Measurements from ENCODE around the gene SP3. TPM values are rescaled to one million over a fixed set of nuclear protein-coding genes. Genes with fewer than 3 reads are reported as not detected.

SP3 gene
- polyA plus RNA-seq, 1 donor (not counting 4 experiments of a cell fraction or from before 2014, with no cell fraction given), result 46.7 TPM

GRCh38 chr2:173868406-173868805 is 96.8 kb downstream of the SP3 start:
- dilution Hi-C loops (cut with MboI; ENCODE audit: extremely low pct_ligation_motif_present, low sequenced_read_pairs), result no loop called here
- H3K4me2 ChIP-seq (ENCODE audit: control insufficient read depth, extremely low read depth, insufficient read depth, low read depth, low read length), result no peak overlapping the region
- H3K36me3 ChIP-seq (ENCODE audit: control insufficient read depth in 2 of 2, extremely low read depth in 1 of 2, insufficient read depth in 2 of 2, low read length in 2 of 2), result no peaks in the 10 kb centered on the region
- no peak overlapping the region for H3K9ac ChIP-seq (ENCODE audit: control insufficient read depth, extremely low read depth, insufficient read depth, low read length)
- TF ChIP-seq, protein P1, sequence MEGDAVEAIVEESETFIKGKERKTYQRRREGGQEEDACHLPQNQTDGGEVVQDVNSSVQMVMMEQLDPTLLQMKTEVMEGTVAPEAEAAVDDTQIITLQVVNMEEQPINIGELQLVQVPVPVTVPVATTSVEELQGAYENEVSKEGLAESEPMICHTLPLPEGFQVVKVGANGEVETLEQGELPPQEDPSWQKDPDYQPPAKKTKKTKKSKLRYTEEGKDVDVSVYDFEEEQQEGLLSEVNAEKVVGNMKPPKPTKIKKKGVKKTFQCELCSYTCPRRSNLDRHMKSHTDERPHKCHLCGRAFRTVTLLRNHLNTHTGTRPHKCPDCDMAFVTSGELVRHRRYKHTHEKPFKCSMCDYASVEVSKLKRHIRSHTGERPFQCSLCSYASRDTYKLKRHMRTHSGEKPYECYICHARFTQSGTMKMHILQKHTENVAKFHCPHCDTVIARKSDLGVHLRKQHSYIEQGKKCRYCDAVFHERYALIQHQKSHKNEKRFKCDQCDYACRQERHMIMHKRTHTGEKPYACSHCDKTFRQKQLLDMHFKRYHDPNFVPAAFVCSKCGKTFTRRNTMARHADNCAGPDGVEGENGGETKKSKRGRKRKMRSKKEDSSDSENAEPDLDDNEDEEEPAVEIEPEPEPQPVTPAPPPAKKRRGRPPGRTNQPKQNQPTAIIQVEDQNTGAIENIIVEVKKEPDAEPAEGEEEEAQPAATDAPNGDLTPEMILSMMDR (optimal IDR thresholded peaks at IDR 0.05 in 1 of 3, IDR thresholded peaks at IDR 0.05 in 1 of 3, conservative IDR thresholded peaks at IDR 0.05 in 1 of 3; ENCODE audit: extremely low read depth in 1 of 3, insufficient read depth in 2 of 3, low read length in 3 of 3), result no peak
- TF ChIP-seq EZH2 (IDR thresholded peaks at IDR 0.05; ENCODE audit: low read length), result no peak
- FAIRE-seq, result no peak
- H3K27ac ChIP-seq (ENCODE audit: control insufficient read depth, insufficient read depth, low read length), result no peak overlapping the region
- H3K27me3 ChIP-seq (ENCODE audit: control insufficient read depth, extremely low read depth, insufficient read depth, low read length), result no peaks in the 10 kb centered on the region
- H3K4me3 ChIP-seq (ENCODE audit: control insufficient read depth in 2 of 3, extremely low read depth in 1 of 3, insufficient read depth in 2 of 3, low read depth in 1 of 3, low read length in 3 of 3), result no peak overlapping the region
- no peak for DNase-seq (ENCODE audit: low read depth, low spot score)
- H3K79me2 ChIP-seq (ENCODE audit: control insufficient read depth, insufficient read depth, low read length), result no peaks in the 10 kb centered on the region
- peaks cover 8% of the 10 kb centered on the region for H3K4me1 ChIP-seq (ENCODE audit: control insufficient read depth, extremely low read depth, insufficient read depth, low read length)
- no peaks in the 10 kb centered on the region for H3K9me1 ChIP-seq (ENCODE audit: control insufficient read depth, extremely low read depth, insufficient read depth, low read length)
- no peaks in the 10 kb centered on the region for H3K9me3 ChIP-seq (ENCODE audit: control insufficient read depth, low read depth, low read length)
- no peak overlapping the region for H2AFZ ChIP-seq (ENCODE audit: control insufficient read depth, low read length)
- no peaks in the 10 kb centered on the region for H4K20me1 ChIP-seq (ENCODE audit: control insufficient read depth, extremely low read depth, insufficient read depth, low read length)

DNA sequence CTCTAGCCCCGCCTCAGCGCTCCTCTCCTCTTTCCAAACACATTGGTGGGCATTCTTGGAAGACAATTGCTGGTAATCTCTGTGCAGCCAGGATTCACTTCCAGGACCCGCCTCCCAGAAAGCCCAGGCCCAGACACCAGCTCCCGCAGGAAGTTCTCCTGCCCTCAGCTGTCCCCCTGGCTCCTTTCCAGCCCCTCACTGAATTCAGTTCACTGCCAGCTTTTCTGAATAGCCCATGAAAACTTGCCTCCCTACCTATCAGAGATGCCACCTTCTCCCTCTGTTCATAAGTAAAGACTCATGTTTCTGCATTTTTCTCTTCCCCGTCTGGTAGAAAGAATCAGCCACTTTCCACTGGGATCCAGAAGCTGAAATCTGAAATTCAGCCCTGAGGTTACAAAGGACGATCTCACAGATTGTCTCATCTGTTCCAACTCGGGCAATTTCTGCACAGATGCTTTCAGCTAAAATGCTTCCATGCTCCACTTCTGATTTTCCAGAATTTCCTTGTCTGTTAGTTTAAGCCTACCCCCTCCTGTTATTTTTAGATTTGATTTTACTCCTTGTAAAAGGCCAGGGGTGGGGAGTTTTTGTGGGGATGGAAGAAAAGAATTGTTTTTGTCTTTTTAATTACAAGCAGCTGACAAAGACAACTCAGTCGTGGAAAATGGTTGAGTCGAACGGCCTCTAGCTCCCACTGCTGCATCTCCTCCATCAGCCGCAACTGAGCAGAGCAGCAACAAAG is 98.1 kb downstream of the SP3 start:
- FAIRE-seq (no peak), DNase-seq (ENCODE audit: low read depth, low spot score) (no peak)
- Histone ChIP-seq H3K79me2 (ENCODE audit: control insufficient read depth, insufficient read depth, low read length) (no peaks in the 10 kb centered on the region), H3K36me3 (ENCODE audit: control insufficient read depth in 2 of 2, extremely low read depth in 1 of 2, insufficient read depth in 2 of 2, low read length in 2 of 2) (no peaks in the 10 kb centered on the region), H3K27ac (ENCODE audit: control insufficient read depth, insufficient read depth, low read length) (no peak overlapping the region), H3K9ac (ENCODE audit: control insufficient read depth, extremely low read depth, insufficient read depth, low read length) (no peak overlapping the region), H2AFZ (ENCODE audit: control insufficient read depth, low read length) (no peak overlapping the region), H3K27me3 (ENCODE audit: control insufficient read depth, extremely low read depth, insufficient read depth, low read length) (no peaks in the 10 kb centered on the region), H3K9me1 (ENCODE audit: control insufficient read depth, extremely low read depth, insufficient read depth, low read length) (no peaks in the 10 kb centered on the region), H3K4me2 (ENCODE audit: control insufficient read depth, extremely low read depth, insufficient read depth, low read depth, low read length) (no peak overlapping the region), H3K4me3 (ENCODE audit: control insufficient read depth in 2 of 3, extremely low read depth in 1 of 3, insufficient read depth in 2 of 3, low read depth in 1 of 3, low read length in 3 of 3) (no peak overlapping the region), H3K4me1 (ENCODE audit: control insufficient read depth, extremely low read depth, insufficient read depth, low read length) (no peaks in the 10 kb centered on the region), H3K9me3 (ENCODE audit: control insufficient read depth, low read depth, low read length) (no peaks in the 10 kb centered on the region), H4K20me1 (ENCODE audit: control insufficient read depth, extremely low read depth, insufficient read depth, low read length) (no peaks in the 10 kb centered on the region)
- dilution Hi-C loops (cut with MboI; ENCODE audit: extremely low pct_ligation_motif_present, low sequenced_read_pairs), result no loop called here
- TF ChIP-seq EZH2 (IDR thresholded peaks at IDR 0.05; ENCODE audit: low read length), result no peak
- TF ChIP-seq, protein P1 (optimal IDR thresholded peaks at IDR 0.05 in 1 of 3, IDR thresholded peaks at IDR 0.05 in 1 of 3, conservative IDR thresholded peaks at IDR 0.05 in 1 of 3; ENCODE audit: extremely low read depth in 1 of 3, insufficient read depth in 2 of 3, low read length in 3 of 3), result no peak

Measured in keratinocyte (primary cell).